IMR-90 (cell line): ENCODE measurements around the gene PPM1J. TPM values are rescaled to one million over a fixed set of nuclear protein-coding genes. Genes with fewer than 3 reads are reported as not detected.

Source experiments
- ATAC-seq: fragments of 200-7000 bp; cut with Tn5 transposase; 2 replicates; pipeline ENCODE4 v1.9.1; 2020; ENCODE audit warnings: low read depth, mild to moderate bottlenecking, moderate library complexity
- BruUV-seq: library from RNA; stranded (reverse); fragments of 400-500 nt; replicated peaks from 2 replicates; lab custom pipeline; 2021; lab: Mats Ljungman, UMichigan
- CTCF ChIA-PET: fragments of 300-600 bp; formaldehyde crosslinking; extraction: SDS; loops from one replicate; lab custom pipeline; 2021; ENCODE audit warnings: antibody characterized with exemption; lab: Yijun Ruan, JAX
- POLR2A ChIA-PET: fragments of 300-600 bp; sonication (Branson Sonifier 250); formaldehyde crosslinking; loops from one replicate; lab custom pipeline; 2022; ENCODE audit warnings: antibody characterized with exemption; ENCODE audit not compliant: unreplicated experiment; lab: Charles Lee
- DNase-seq: peaks from one replicate; pipeline ENCODE4 v3.0.0; 2013
- H2AFZ ChIP-seq: replicated peaks from 2 replicates; pipeline ENCODE3; 2013; ENCODE audit warnings: low read length, mild to moderate bottlenecking; ENCODE audit not compliant: poor library complexity
- H2AK5ac ChIP-seq: 2 replicates; pipeline ENCODE4 v1.6.1; 2013; ENCODE audit warnings: low read depth, low read length, inconsistent platforms
- H2AK9ac ChIP-seq: replicated peaks from 2 replicates; pipeline ENCODE3; 2013; ENCODE audit warnings: mild to moderate bottlenecking, low read depth, low read length, moderate library complexity; ENCODE audit not compliant: poor library complexity
- H2BK120ac ChIP-seq: 2 replicates; pipeline ENCODE4 v1.6.1; 2013; ENCODE audit warnings: low read depth, low read length, inconsistent platforms
- H2BK15ac ChIP-seq: 3 replicates; pipeline ENCODE4 v1.6.1; 2013; ENCODE audit warnings: low read depth, low read length, inconsistent platforms
- H2BK20ac ChIP-seq: 2 replicates; pipeline ENCODE4 v1.6.1; 2013; ENCODE audit warnings: low read depth, mild to moderate bottlenecking, inconsistent platforms, low read length, moderate library complexity
- H2BK5ac ChIP-seq: 2 replicates; pipeline ENCODE4 v1.6.1; 2013; ENCODE audit warnings: mild to moderate bottlenecking, low read depth, low read length, inconsistent platforms; ENCODE audit not compliant: poor library complexity, severe bottlenecking
- H3K14ac ChIP-seq: replicated peaks from 2 replicates; pipeline ENCODE4 v1.6.1; 2013; ENCODE audit warnings: low read depth, low read length, inconsistent platforms
- H3K18ac ChIP-seq: 2 replicates; pipeline ENCODE4 v1.6.1; 2013; ENCODE audit warnings: low read depth, low read length, control low read depth
- H3K23ac ChIP-seq: 2 replicates; pipeline ENCODE4 v1.6.1; 2013; ENCODE audit warnings: low read depth, low read length, inconsistent platforms
- H3K27ac ChIP-seq: 2 replicates; pipeline ENCODE4 v1.5.1; 2013; ENCODE audit warnings: mild to moderate bottlenecking, control low read depth, low read length; ENCODE audit not compliant: insufficient read depth
- H3K27me3 ChIP-seq: 2 replicates; pipeline ENCODE4 v1.6.1; 2013; ENCODE audit warnings: low read length; ENCODE audit not compliant: control insufficient read depth, insufficient read depth
- H3K36me3 ChIP-seq: 2 replicates; pipeline ENCODE4 v1.6.1; 2013; ENCODE audit warnings: low read length, mixed read lengths; ENCODE audit not compliant: control insufficient read depth, insufficient read depth
- H3K4ac ChIP-seq: 2 replicates; pipeline ENCODE4 v1.6.1; 2013; ENCODE audit warnings: low read depth, low read length, inconsistent platforms
- H3K4me1 ChIP-seq: 2 replicates; pipeline ENCODE4 v1.6.1; 2013; ENCODE audit warnings: low read length, mixed read lengths; ENCODE audit not compliant: control insufficient read depth, insufficient read depth
- H3K4me2 ChIP-seq: 2 replicates; pipeline ENCODE4 v1.6.1; 2013; ENCODE audit warnings: low read depth, mild to moderate bottlenecking, control low read depth, low read length, moderate library complexity
- H3K4me3 ChIP-seq: 2 replicates; pipeline ENCODE4 v1.5.1; 2013; ENCODE audit warnings: low read depth, mild to moderate bottlenecking, control low read depth, low read length, moderate library complexity; ENCODE audit not compliant: insufficient read depth
- H3K56ac ChIP-seq: 2 replicates; pipeline ENCODE4 v1.6.1; 2013; ENCODE audit warnings: low read length, inconsistent platforms; ENCODE audit not compliant: insufficient read depth; ENCODE audit errors: extremely low read depth
- H3K79me1 ChIP-seq, 2 experiments: 2 replicates each; pipeline ENCODE4 v1.6.1; 2013; ENCODE audit warnings: low read length in 2 of 2, inconsistent platforms in 1 of 2, low read depth in 1 of 2
- H3K9ac ChIP-seq: 2 replicates; pipeline ENCODE4 v1.6.1; 2013; ENCODE audit warnings: low read depth, low read length, control low read depth
- H3K9me1 ChIP-seq: 2 replicates; pipeline ENCODE4 v1.6.1; 2013; ENCODE audit warnings: low read length, inconsistent platforms; ENCODE audit not compliant: insufficient read depth
- H3K9me3 ChIP-seq: 2 replicates; pipeline ENCODE4 v1.6.1; 2013; ENCODE audit warnings: low read length; ENCODE audit not compliant: control insufficient read depth, insufficient read depth
- H4K20me1 ChIP-seq: 2 replicates; pipeline ENCODE4 v1.6.1; 2013; ENCODE audit warnings: low read length, inconsistent platforms; ENCODE audit not compliant: insufficient read depth
- H4K5ac ChIP-seq: 2 replicates; pipeline ENCODE4 v1.6.1; 2013; ENCODE audit warnings: mild to moderate bottlenecking, low read depth, low read length, control low read depth
- H4K8ac ChIP-seq, 2 experiments: 2 replicates each; pipeline ENCODE4 v1.6.1; 2013; ENCODE audit warnings: low read depth in 2 of 2, low read length in 2 of 2, control low read depth in 1 of 2, inconsistent platforms in 1 of 2
- H4K91ac ChIP-seq: 2 replicates; pipeline ENCODE4 v1.6.1; 2013; ENCODE audit warnings: low read depth, low read length, inconsistent platforms; ENCODE audit not compliant: insufficient read depth
- BHLHE40 ChIP-seq: fragments of 150-350 bp; IDR thresholded peaks from 2 replicates; pipeline ENCODE4 v1.6.1; 2016; ENCODE audit warnings: mild to moderate bottlenecking, low read depth, low read length
- CEBPB ChIP-seq: IDR thresholded peaks from 2 replicates; pipeline ENCODE4 v1.6.1; 2012; ENCODE audit warnings: low read depth, low read length, improper control_type of control experiment
- CHD1 ChIP-seq: IDR thresholded peaks from 2 replicates; pipeline ENCODE4 v1.6.1; 2012; ENCODE audit warnings: low read depth, low read length, improper control_type of control experiment
- MAFK ChIP-seq: IDR thresholded peaks from 2 replicates; pipeline ENCODE4 v1.6.1; 2012; ENCODE audit warnings: low read depth, low read length, improper control_type of control experiment
- MAZ ChIP-seq: IDR thresholded peaks from 2 replicates; pipeline ENCODE4 v1.6.1; 2012; ENCODE audit warnings: low read depth, mild to moderate bottlenecking, low read length, improper control_type of control experiment, moderate library complexity, borderline replicate concordance
- NFE2L2 ChIP-seq: fragments of 150-350 bp; IDR thresholded peaks from 2 replicates; pipeline ENCODE4 v1.6.1; 2016; ENCODE audit warnings: low read depth, mild to moderate bottlenecking, low read length
- SMC3 ChIP-seq: fragments of 150-350 bp; IDR thresholded peaks from 2 replicates; pipeline ENCODE4 v1.6.1; 2016; ENCODE audit warnings: low read depth, mild to moderate bottlenecking, antibody characterized with exemption, low read length, moderate library complexity
- WGBS, 2 experiments: methylation state at CpG; one replicate each; pipeline versions ENCODE4 v1.1.5 to v1.1.7; 2013; ENCODE audit warnings: missing lambda C conversion rate in 2 of 2; ENCODE audit not compliant: insufficient read length in 1 of 2; ENCODE audit errors: extremely low coverage in 2 of 2; 5-methylcytosine and 5-hydroxymethylcytosine counted together
- dilution Hi-C: fragments of 300-500 bp; cut with HindIII; formaldehyde crosslinking; loops from one replicate; pipeline ENCODE4 v1.14.3; 2018; ENCODE audit warnings: low sequenced_read_pairs; ENCODE audit not compliant: unreplicated experiment
- in situ Hi-C: fragments of 300-500 bp; cut with MboI; formaldehyde crosslinking; loops from 3 replicates; pipeline ENCODE4 v1.14.3; 2019; ENCODE audit warnings: low sequenced_read_pairs, inconsistent platforms, mixed read lengths
- intact Hi-C: fragments of 100-400 bp; cut with micrococcal nuclease; formaldehyde crosslinking; loops from 2 replicates; pipeline ENCODE4 v1.10.0; 2022
- polyA plus RNA-seq, 3 experiments: library from polyadenylated mRNA; depleted of rRNA; stranded (reverse); fragments of >200 nt; gene quantifications; 2 replicates each; pipeline ENCODE4 v1.2.3, GENCODE V29; 2012; ENCODE audit warnings: low replicate concordance in 1 of 3
- total RNA-seq: library from RNA; depleted of rRNA; stranded (reverse); fragments of >200 nt; gene quantifications from 2 replicates; pipeline ENCODE4 v1.2.3, GENCODE V29; 2012
- TF ChIP-seq, protein P1 (sequence below): fragments of 150-350 bp; IDR thresholded peaks from 2 replicates; pipeline ENCODE4 v1.6.1; 2016; ENCODE audit warnings: low read depth, mild to moderate bottlenecking, low read length, moderate library complexity, borderline replicate concordance

The PPM1J gene
- total and polyA plus RNA-seq, 2 of the 4 experiments (the other 2 are of a cell fraction): 1.8 to 2.4 TPM

DNA sequence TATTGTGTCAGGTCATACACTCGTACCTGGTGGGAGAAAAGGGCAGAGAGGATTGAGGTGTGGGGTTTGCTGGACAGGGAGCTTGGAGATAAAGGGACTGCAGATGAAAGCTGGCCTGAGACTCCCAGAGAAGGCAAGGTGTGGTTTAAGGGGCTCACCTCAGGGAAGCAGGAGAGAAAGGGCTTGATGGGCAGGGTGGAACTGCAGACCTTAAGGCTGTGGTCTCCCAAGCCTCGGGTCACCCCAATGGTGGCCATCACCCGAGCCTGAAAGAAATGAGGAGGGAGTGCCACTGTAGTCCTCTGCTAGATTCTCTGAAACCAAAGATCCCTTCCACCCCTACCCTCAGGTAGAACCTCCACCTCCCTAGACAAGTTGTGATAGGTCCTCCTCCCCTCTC is 4.5 kb downstream of the PPM1J start:
- in situ Hi-C loops (loop anchor here (10.0 to 25.0 kb wide), 2 partner anchors 244 to 977 kb away; partner anchors contain the start of gene SLC16A1), intact Hi-C loops (loop anchor here (10.0 kb wide), 1 partner anchor 244 kb away; the partner anchor contains the start of gene SLC16A1), dilution Hi-C loops (no loop called here)
- Histone ChIP-seq H3K4me3 (no peak overlapping the region), H3K9ac (no peak overlapping the region), H2BK15ac (no peak overlapping the region), H3K9me1 (0 out of 2 replicates have a peak, but pooled peaks cover 3% of the 10 kb centered on the region), H4K5ac (no peak overlapping the region), H3K56ac (no peak overlapping the region), H4K91ac (no peak overlapping the region), H3K27me3 (peaks cover 4% of the 10 kb centered on the region; the same call in 1 of the 2 replicates), H2BK120ac (no peak overlapping the region), H3K4me2 (no peak overlapping the region), H2AK5ac (no peak overlapping the region; the same call in 1 of the 2 replicates), H4K8ac (no peak overlapping the region), H3K4me1 (peaks cover 6% of the 10 kb centered on the region), H2BK5ac (no peak overlapping the region), H3K14ac (no peak overlapping the region), H3K36me3 (no peaks in the 10 kb centered on the region), H4K20me1 (peaks cover 5% of the 10 kb centered on the region; the same call in 1 of the 2 replicates), H3K27ac (no peak overlapping the region), H3K23ac (no peak overlapping the region), H2AFZ (no peak overlapping the region), H2BK20ac (no peak overlapping the region), H3K79me1 (peaks cover 4 to 10% of the 10 kb centered on the region in 2 experiments; a peak in 3 of 4 replicates), H3K4ac (no peak overlapping the region; the same call in 1 of the 2 replicates), H3K18ac (no peak overlapping the region), H2AK9ac (no peak overlapping the region), H3K9me3 (no peaks in the 10 kb centered on the region)
- BruUV-seq: no TSS peak
- CTCF ChIA-PET: interaction anchor here (1.1 kb wide), 1 partner anchor 94 kb away, joined by 3 read pairs; no protein-coding TSS in a partner anchor
- WGBS, 2 experiments: 60% methylated on average over 1 of the region's 3 CpGs; no CpG with 5 or more reads in 1 of the 2 experiments
- ATAC-seq (no peak), DNase-seq (no peak)
- TF ChIP-seq CHD1 (no peak), CEBPB (no peak), SMC3 (no peak), NFE2L2 (no peak), MAFK (no peak), MAZ (no peak), BHLHE40 (no peak)
- TF ChIP-seq, protein P1, sequence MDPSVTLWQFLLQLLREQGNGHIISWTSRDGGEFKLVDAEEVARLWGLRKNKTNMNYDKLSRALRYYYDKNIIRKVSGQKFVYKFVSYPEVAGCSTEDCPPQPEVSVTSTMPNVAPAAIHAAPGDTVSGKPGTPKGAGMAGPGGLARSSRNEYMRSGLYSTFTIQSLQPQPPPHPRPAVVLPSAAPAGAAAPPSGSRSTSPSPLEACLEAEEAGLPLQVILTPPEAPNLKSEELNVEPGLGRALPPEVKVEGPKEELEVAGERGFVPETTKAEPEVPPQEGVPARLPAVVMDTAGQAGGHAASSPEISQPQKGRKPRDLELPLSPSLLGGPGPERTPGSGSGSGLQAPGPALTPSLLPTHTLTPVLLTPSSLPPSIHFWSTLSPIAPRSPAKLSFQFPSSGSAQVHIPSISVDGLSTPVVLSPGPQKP: no peak
- POLR2A ChIA-PET: interaction anchor here (0.6 kb wide), 1 partner anchor 20 kb away, joined by 9 read pairs; no protein-coding TSS in a partner anchor
